HG03060 (cell line): Measurements from ENCODE around the gene THTPA.
"Not testable (repeated sequence)": the region's sequence is repeated elsewhere in the genome, so short reads cannot be mapped to it uniquely, and the experiment has no call there.

Experiments used
- ATAC-seq: cut with Tn5 transposase; IDR thresholded peaks from one replicate; pipeline ENCODE4 v1.9.1; 2021; ENCODE audit warnings: low read depth, moderate number of reproducible peaks; ENCODE audit not compliant: unreplicated experiment

The THTPA gene

DNA sequence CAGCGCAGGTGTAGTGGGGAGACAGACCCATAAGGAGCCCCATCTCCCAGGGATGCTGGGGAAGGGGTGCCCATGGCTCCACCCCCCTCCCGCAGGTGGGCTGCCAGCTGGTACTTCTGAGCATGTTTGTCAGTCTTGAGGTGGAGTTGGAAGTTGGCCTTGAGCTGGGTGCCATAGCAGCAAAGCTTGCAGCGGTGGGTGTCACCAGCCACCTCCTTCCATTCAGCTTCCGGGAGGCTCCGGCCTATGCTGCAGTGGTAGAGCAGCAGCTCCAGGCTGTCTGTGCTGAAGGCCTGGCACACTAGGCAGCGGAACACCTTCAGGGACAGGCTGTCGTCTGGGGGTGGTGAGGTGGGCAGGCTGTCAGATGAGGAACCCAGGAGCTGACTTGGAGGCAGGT lies 23.4 kb upstream of the THTPA start:
- ATAC-seq: no peak

DNA sequence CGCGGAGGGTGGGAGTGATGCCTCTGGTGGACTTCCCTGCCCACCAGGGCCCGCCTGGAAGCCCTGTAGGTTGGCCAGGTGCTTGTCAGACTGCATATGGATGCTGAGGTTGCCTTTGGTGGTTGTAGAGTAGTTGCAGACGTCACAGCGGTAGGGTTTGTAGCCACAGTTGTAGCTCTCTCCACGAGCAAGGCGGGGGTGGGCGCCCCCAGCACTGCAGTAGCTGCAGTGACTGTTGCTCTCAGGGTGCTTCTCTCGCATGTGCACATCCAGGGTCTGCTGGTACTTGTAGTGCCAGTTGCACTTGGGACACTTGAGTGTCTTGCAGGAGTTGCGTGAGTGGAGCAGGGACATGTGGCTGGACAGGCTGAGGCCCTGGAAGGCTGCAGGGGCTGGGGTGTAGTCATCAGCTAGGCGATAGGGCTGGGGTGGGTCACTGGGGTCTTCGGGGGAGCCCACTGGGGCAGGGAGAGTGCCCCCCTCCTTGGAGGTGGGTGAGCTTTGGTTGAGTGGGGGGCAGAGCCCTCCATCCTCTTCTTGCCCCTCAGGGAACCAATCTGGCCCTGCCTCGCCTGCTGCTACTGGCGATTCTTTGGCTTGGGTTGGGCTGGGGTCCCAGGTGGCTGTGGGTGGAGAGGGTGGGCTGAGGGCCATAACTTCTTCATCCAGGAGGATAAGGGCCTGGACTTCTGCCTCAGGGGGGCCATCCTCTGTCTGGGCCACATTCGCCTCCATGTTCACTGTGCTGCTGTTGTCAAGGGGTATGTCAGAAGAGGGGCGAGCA lies 22.2 kb upstream of the THTPA start:
- no peak for ATAC-seq

DNA sequence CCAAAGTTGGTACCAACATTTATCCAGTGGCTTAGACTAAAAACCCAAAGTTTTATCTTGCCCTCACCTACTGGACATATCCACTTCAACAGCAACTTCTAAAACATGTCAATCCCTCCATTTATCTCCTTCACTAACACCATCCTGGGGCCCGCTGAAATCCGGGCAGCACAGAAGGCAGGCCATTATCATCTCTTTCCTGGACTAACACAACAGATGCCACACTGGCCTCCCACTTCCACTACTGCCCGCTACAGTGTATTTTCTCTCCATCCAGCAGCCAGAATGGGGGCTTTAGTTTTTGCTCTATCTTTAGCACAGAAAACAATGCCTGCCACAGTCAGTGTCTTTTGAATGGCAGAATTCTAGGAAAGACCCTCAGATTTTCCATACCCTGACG lies 20.1 kb upstream of the THTPA start:
- ATAC-seq: no peak

DNA sequence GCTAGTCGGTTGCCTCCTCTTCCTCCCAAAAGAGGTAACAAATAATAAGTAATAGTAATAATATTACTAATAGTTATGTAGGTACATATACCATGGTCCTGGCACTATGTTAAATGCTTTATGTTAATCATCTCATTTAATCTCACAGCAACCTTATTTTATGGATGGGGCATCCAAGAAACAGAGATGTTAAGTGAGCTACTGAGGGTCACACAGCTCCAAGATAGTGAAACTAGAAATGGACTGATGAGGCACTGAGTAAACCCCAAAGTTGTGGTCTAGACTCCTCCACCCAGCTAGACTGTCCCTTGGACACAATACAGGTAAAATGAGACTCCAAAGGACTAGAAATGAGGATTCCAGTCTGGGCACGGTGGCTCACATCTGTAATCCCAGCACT lies 19.6 kb upstream of the THTPA start:
- ATAC-seq: no peak

DNA sequence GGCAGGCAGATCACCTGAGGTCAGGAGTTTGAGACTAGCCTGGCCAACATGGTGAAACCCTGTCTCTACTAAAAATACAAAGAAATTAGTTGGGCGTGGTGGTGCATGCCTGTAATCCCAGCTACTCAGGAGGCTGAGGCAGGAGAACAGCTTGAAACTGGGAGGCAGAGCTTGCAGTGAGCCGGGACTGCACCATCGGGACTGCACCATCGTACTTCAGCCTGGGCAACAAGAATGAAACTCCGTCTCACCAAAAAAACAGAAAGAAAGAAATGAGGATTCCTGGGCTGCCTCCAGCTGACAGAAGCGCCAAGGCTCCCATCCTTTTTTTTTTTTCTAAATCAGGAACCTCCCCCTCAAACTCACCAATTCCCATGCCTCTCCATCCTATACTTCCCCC lies 19.2 kb upstream of the THTPA start:
- not testable (repeated sequence) for ATAC-seq

DNA sequence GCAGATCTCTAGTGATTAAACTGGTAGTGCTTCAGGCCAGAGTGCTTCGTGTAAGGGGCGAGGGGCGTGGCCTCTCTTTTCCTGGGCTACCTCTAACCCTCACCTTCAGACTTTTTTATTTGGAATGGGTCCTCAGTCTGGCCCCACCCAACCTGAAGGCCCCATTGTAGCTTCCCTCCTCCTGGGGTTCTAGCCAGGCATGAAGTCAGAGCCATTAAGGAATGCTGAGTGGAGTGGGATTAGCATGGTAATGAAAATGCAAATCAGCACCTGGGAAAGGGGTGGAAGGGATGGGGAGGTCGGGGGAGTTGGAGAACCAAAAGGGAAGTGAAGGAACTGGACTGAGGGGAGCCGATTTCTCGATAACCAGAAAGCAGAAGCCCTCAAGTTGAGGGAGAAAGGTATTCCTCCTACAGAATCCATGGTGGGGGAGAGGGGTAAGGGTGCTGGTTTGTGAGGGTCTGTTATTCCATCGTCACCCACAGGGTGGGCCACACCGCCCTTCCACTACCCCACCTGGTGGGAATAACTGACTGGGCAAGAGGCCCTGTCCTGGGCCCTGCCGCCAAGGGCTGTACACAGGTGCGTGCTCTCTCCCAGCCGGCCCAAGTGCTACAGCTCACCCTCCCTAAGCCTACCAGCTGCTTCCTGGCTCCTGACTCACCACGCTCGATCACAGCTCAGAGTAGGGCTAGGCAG lies 18.6 kb upstream of the THTPA start:
- ATAC-seq: no peak

DNA sequence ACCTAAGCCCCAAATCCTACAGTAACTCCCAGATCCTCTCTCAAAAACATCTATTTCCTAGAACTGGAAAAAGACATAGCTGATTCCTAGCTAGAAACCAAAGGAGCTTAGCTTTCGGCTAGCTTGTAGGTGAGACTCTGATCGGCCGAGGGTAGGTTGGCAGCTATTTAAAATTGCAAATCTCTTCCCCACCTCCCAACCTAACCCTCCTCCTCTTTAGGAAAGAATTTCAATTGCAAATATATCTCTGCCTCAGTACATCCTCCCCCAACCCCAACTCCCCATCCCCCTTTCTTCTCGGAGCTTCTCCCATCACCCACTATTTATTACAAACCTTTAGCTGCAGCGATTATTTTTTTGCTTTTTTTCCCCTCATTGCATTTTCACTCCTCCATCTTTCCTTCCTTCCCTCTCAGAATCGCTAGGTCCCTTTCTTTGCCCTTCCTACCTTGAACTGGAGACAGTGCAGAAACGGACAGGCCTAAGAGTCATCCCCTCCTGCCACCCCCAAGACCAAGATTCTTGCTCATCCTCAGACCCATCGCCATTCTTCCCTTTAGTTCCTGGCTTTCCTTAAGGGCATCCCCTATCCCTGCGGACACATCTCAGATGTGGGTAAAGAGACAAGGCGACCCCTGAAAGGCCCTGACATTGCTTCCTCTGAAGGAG lies 17.9 kb upstream of the THTPA start:
- ATAC-seq: no peak

DNA sequence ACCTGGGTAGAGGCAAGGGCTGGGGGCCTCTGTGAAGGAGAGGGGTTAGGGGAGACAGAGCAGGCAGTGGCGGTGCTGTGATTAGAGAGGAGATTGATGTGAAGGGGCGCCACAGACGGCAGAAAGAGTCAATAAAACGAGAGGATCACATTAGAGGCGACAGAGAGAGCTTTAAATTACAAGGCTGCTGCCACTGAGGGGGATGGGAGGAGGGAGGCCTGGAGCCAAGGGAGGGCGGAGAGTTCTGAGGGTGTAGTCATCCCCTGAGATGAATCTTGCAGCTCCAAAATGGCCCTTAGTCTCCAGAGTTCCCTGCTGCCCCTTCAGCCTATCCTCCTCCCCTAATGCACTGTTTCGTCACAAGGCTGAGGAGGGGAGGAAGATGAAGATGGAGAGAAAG lies 17.3 kb upstream of the THTPA start:
- ATAC-seq: no peak

DNA sequence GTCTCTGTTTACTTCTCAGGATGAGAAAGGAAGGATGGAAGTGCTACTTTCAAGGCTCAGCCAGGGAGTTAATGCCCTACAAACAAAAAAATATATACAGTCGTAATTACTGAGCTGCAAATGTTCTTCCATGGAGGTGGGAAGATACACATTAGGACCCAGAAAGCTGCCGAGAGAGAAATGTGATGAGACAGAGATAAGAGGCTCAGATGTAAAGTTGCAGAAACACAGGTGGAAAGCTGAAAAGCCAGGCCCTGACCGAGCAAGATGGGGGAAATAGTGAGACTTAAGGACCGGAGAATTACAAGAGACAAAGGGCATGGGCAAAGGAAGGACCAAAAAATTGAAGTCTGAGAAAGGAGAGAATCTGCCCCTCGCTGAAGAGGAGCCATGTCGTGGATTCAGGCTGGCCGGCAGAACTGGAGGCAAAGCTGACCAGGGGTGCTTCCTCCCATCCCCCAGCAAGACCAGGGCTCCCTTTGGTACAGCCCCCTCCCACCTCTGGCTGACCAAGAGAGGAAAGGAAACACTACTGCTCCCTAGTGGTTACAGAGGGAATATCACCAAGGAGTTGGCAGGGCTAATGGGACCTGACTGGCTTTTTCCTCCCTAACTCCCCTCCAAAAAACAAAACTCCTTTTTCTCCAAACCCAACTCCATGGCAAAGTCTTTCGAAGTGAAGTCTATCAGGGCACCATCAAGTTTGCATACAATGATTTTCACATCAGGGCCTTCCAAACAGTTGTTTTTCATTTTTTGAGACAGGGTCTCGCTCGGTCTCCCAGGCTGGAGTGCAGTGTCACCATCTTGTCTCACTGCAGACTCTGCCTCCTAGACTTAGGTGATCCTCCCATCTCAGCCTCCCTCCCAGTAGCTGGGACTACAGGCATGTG lies 16.6 kb upstream of the THTPA start:
- no peak for ATAC-seq

DNA sequence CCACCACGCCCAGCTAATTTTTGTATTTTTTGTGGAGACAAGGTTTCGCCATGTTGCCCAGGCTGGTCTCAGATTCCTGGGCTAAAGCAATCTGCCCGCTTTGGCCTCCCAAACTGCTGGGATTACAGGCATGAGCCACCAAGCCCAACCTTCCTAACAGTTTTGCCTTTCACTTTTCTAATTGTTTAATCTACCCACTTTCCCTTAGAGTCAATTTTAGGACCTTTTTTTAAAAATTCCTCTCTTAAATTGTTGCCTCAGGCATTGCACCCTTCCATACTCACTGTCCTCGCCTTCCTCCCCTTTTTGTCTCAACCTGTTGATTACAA lies 16.0 kb upstream of the THTPA start:
- no peak for ATAC-seq

DNA sequence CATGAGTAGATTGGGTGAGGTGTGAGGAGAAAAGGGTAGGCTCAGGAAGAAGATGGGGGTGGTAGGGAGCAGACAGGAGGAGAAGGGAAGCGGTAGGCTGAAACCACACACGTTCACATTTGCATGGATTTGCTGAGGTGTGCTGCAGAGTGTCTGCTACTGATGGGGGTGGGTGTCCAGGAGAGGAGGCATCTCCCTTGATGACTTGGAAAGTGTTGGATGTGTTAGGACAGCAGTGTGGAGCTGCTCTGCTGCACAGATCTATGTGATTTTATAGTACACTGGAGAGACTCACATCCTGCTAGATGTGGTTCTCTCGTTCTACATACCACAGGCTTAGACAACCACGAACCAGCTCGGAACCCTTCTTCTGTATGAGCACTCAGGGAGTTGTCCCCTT lies 13.8 kb upstream of the THTPA start:
- no peak for ATAC-seq

DNA sequence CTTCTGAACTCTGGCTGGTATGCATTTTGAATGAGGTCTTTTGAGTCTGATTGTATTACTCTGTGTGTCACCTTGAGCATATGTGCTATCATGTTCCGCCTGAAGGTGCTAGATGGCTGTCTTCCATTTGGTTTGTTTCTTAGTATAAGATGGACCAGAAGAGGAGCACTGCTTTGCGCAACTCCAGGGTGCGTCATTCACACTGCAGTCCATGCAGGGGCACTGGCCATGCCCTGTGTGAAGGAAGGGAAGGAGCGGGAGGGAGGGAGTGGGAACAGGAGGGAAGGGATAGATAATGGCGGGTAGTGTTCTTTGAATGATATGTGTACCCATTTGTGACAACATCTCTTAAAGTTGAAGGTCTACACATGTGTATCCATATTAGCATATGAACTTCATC lies 12.7 kb upstream of the THTPA start:
- ATAC-seq: no peak

DNA sequence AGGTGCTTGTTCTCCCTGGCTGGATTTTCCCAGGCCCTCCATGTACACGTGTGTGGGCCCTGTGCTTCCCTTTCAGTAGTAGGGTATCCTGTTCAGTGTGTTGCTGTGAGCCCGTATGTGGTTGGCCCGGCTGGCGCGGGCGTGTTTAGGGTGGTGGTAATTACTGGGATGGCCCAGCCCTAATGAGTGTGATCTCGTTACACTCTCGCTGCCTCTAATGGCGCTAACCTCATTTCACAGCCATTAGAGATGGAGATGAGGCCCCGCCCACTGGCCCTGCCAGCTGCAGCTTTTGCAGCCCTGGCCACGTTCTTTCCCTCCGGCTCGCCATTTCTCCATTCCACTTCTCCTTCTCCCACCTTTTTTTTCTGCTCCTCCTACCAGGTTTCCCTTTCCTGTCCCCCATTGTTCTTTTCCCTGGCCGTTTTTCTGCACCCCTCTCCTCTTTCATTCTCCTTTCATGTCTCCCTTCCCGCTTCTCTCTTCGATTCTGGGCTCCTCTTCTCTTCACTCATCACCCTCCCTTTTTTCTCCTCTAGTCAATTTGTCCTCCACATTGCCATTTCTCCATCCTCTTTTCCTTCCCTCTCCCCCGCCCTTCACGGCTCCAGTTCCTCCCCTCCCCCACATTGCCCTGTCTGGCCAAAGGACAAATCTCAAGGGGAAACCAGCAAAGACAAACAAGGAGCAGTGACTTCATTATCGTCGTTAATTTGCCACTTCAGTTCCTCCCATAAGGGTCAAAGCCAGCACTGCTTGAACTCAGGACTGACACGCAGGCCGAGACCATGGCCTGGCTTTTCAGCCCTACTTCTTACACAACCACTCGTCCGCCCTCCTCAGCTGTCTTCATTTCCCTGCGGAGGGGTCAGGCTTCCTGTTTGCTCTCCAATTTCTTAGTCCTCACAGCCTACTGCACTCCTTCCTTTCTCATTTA lies 11.3 kb upstream of the THTPA start:
- ATAC-seq: no peak

DNA sequence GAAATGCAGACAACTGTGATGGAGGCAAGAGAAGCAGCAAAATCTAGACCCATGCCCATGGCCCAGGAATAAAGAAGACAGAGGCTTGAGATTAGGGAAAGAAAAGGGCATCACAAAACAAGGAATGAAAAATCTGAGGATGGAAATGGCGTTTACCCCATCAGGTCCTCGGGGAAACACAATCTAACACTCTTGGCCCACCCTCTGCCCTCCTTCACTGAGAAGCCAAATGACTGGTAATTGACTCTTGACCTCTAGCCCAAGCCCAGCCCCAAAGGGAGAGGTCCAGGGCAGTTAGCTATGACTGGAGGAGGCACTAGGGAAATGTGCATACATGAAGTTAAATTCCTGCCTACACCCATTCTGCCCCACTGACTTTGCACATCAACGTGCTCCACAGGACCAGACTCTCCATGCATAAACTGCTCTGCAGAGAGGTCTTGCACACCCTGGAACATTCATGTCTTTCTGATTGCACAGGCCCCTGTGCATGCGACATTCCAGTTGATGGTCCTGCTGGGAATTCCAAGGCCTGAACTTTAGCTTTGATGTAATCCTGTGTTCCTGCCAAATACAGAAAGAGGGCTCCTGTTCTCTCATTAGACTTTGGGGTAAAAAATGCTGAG lies 10.2 kb upstream of the THTPA start:
- ATAC-seq: no peak

DNA sequence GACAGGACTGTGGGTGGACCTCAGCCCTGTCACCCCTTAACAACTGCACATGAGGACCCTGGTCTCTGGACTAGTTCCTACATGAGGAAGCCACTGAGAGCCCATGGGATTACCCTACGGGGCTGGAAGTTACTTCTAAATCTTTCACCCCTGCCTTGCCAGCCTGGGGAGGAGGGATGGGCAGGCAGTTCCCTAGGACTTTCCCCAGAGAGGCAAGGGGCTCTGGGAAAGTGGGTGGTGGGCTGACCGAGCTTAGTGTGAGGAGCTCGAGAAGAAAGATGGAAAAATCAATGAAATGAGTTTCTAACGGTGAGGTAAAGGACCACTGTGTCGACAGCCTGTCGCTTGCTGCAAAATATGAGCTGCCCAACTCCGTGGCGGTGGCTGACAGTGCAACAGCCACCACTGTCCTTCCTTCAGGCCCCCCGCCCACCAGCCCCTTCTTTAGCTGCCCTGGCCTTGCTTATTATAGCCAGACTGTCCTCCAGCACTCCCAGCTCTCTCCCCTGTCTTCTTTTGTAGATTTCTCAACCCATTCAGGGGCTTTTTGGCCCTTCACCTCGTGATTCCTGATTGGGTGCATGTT lies 9.5 kb upstream of the THTPA start:
- ATAC-seq: no peak

DNA sequence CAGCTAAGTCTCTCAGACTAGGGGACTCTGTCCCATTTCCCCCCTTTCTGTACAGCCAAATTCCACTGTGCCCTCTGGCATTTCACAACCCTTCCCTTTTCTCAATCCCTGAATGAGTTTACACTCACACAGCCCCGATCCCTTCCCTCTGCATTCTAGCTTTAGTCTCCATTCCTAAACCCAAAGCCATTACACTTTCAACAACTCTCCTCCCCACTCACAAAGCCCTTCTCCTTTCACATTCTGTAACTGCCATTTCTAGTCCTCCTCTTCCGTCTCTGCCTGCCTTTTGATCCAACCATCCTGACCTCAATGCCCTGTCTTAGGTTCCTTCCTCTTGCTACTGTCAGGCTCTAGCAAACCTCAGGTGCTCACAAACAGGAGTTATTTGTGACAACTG lies 8.1 kb upstream of the THTPA start:
- no peak for ATAC-seq

DNA sequence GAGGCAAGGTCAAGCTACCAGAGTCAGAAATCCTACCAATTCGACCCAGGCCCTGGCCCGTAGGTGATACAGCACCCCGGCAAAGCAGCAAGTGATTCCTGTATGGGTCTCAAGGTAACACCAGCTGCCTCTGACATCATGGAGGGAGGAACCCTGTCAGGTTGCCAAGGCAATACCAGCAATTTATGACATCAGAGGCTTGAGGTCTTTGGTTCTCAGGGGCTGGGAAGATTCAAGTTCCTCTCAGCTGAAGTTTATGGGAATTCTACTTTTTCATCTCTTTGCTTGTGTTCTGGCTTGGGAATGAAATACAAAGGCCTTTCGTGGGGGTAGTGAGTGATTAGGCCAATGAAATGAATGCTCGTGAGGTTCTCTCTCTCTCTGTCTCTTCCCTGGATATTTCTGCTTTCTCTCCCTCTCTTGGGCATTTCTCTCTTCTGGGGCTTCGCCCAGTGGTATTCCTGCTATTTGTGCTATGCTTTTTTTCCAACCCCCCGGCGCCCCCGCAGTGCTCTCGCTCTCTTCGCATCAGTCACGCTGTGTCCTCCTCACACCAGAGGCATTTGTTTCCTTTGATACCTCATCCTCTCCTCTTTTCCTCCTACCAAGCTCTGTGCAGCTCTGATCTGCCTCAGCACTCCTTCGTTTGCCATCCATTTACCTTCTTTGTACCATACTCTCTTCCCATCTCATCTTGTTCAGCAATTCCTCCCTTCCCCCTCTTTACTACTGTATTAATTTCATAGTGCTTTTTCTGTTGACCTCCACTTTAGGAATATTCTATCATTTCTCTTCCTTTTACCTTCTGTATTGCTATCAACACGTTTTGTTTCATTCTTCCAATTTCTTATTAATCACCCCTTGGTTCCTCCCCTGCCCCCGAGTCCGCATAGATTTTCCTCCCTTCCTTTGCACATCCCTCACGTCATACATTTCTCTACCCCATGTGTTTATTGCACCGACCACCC lies 7.4 kb upstream of the THTPA start:
- ATAC-seq: no peak
